Sigmoid colon (tissue), 7 donors: ENCODE results near the gene MMP17. TPM values are rescaled to one million over a fixed set of nuclear protein-coding genes. Genes with fewer than 3 reads are reported as not detected.

ENCODE experiments used
- DNase-seq: peaks from one replicate; pipeline ENCODE4 v3.0.0-alpha.2; 2019
- H3K27ac ChIP-seq, 4 donors: fragments of 200-600 bp; sonication (generic); one replicate each; pipeline ENCODE4 v1.5.1; 2016 to 2019; ENCODE audit warnings: mild to moderate bottlenecking in 1 of 4
- H3K27me3 ChIP-seq, 3 donors: fragments of 200-600 bp; sonication (generic); one replicate each; pipeline ENCODE4 v1.5.1; 2019; ENCODE audit warnings: mild to moderate bottlenecking in 1 of 3
- H3K36me3 ChIP-seq, 4 donors: fragments of 200-600 bp; sonication (generic); one replicate each; pipeline ENCODE4 v1.5.1; 2016 to 2019
- H3K4me1 ChIP-seq, 4 donors: fragments of 200-600 bp; sonication (generic); one replicate each; pipeline ENCODE4 v1.5.1; 2017 to 2019
- H3K4me3 ChIP-seq, 4 donors: fragments of 200-600 bp; sonication (generic); one replicate each; pipeline ENCODE4 v1.5.1; 2017 to 2019; ENCODE audit warnings: mild to moderate bottlenecking in 2 of 4, moderate library complexity in 1 of 4
- H3K9me3 ChIP-seq, 4 donors: fragments of 200-600 bp in 3 of 4; sonication (generic) in 3 of 4; one replicate each; pipeline versions ENCODE4 v1.5.1 to v1.6.1; 2013 to 2019
- EP300 ChIP-seq, 4 donors: sonication (generic); formaldehyde crosslinking; IDR thresholded peaks; one replicate each; pipeline ENCODE4 v1.6.1; 2017; ENCODE audit warnings: antibody characterized with exemption in 4 of 4
- POLR2A ChIP-seq, 2 donors: fragments of 450-650 bp; IDR thresholded peaks; one replicate each; pipeline ENCODE4 v1.6.1; 2016; ENCODE audit warnings: antibody characterized with exemption in 2 of 2, mild to moderate bottlenecking in 2 of 2, moderate library complexity in 2 of 2
- POLR2AphosphoS5 ChIP-seq, 4 donors: sonication (generic); formaldehyde crosslinking; IDR thresholded peaks; one replicate each; pipeline ENCODE4 v1.6.1; 2017; ENCODE audit warnings: antibody characterized with exemption in 4 of 4
- WGBS, 2 donors: extraction: QIAGEN DNeasy Blood & Tissue Kit; methylation state at CpG; one replicate each; pipeline ENCODE4 v1.1.7; 2013; 5-methylcytosine and 5-hydroxymethylcytosine counted together
- intact Hi-C: fragments of 100-400 bp; cut with DNase I; formaldehyde crosslinking; loops from one replicate; pipeline ENCODE4 v1.15.1; 2023
- polyA plus RNA-seq, 3 donors: library from polyadenylated mRNA; stranded (reverse); fragments of 200-250 nt; gene quantifications; one replicate each; pipeline ENCODE4 v1.2.3, GENCODE V29; 2013
- total RNA-seq, 4 donors: library from RNA; depleted of rRNA; stranded (reverse); fragments of >200 nt; gene quantifications; one replicate each; pipeline ENCODE4 v1.1.0, GENCODE V29; 2016
- TF ChIP-seq, protein P1 (sequence below), 4 experiments: fragments of 450-650 bp in 3 of 4; fragments of 200-600 bp in 1 of 4; IDR thresholded peaks; one replicate each; pipeline ENCODE4 v1.5.1; 2016 to 2019; ENCODE audit warnings: antibody characterized with exemption in 4 of 4, mild to moderate bottlenecking in 3 of 4, moderate library complexity in 2 of 4
- donor health status: healthy with polysubstance abuse.
- donor health status: Bipolar disorder and iron deficiency.
- donor health status: healthy.

MMP17 gene
- total and polyA plus RNA-seq, 7 donors = 0.60 to 7.1 (median 4.9) TPM; not detected in 1

DNA sequence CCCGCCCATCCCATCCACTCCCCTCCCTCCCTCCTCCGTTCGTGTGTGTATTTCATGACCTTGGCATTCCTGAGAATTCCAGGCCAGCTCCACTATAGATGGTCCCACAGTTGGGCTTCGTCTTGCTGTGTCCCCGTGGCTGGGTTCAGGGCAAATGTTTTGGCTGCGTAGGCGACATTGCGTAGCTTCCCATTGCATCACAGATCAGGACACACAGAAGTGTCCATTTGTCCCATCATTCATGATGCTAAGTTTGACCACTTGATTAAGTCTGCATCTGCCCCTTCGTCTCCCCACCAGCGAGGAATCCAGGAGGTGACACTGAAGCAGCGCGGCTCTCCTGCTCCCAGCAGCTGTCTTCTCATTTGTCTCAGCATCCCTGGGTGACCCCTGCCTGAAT, 38.6 kb upstream of the MMP17 start:
- no peak for TF ChIP-seq POLR2A (IDR thresholded peaks at IDR 0.05)
- TF ChIP-seq, protein P1, sequence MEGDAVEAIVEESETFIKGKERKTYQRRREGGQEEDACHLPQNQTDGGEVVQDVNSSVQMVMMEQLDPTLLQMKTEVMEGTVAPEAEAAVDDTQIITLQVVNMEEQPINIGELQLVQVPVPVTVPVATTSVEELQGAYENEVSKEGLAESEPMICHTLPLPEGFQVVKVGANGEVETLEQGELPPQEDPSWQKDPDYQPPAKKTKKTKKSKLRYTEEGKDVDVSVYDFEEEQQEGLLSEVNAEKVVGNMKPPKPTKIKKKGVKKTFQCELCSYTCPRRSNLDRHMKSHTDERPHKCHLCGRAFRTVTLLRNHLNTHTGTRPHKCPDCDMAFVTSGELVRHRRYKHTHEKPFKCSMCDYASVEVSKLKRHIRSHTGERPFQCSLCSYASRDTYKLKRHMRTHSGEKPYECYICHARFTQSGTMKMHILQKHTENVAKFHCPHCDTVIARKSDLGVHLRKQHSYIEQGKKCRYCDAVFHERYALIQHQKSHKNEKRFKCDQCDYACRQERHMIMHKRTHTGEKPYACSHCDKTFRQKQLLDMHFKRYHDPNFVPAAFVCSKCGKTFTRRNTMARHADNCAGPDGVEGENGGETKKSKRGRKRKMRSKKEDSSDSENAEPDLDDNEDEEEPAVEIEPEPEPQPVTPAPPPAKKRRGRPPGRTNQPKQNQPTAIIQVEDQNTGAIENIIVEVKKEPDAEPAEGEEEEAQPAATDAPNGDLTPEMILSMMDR (IDR thresholded peaks at IDR 0.05) = no peak
- no peak for TF ChIP-seq POLR2AphosphoS5 (IDR thresholded peaks at IDR 0.05)
- no peak for TF ChIP-seq EP300 (IDR thresholded peaks at IDR 0.05)
- intact Hi-C loops = no loop called here
- Histone ChIP-seq H3K4me3 (no peak overlapping the region), H3K36me3 (peaks cover 12 to 95% (median 39%) of the 10 kb centered on the region in 4 donors), H3K27me3 (no peaks in the 10 kb centered on the region), H3K9me3 (no peaks in the 10 kb centered on the region), H3K27ac (no peak overlapping the region), H3K4me1 (no peaks in the 10 kb centered on the region)
- WGBS, 2 donors = 93 to 96% methylated on average over 12 of the region's 12 CpGs
- DNase-seq = no peak

DNA sequence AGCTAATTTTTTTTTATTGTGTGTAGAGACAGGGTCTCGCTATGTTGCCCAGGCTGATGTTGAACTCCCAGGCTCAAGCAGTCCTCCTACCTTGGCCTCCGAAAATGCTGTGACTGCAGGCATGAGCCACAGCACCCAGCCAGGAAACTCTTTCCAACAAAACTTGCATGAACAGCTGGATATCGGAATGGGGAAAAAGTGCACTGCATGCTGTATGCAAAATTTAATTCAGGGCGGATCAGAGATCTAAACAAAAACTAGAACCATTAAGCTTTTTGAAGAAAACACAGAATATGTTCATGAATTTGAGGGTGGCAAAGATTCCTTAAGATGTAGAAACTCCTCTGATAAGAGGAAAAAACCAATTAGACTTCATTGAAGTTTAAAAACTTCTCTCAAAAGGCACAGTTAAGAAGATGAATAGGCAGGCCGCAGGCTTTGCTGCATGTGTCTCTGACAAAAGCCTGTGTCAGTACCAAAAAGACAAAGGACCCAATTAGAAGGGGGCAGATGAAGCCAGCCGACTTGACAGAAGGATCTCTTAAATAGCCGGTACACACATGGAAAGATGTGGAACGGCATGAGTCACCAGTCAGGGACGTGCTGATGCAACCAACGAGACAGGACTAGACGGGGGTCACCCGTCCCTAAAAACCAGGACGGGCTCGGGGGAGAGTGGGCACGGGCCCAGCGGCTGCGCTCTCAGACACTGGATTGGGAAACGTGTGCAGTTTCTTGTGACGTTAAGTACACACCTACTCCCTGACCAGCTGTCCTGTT, 34.8 kb upstream of the MMP17 start:
- no peaks in the 10 kb centered on the region for H3K27me3 ChIP-seq
- H3K36me3 ChIP-seq = peaks cover 13 to 83% (median 38%) of the 10 kb centered on the region in 4 donors
- intact Hi-C loops = no loop called here
- H3K4me1 ChIP-seq = no peaks in the 10 kb centered on the region
- no peak for TF ChIP-seq EP300 (IDR thresholded peaks at IDR 0.05)
- TF ChIP-seq, protein P1 (IDR thresholded peaks at IDR 0.05) = no peak
- no peak for TF ChIP-seq POLR2A (IDR thresholded peaks at IDR 0.05)
- no peak for TF ChIP-seq POLR2AphosphoS5 (IDR thresholded peaks at IDR 0.05)
- no peak overlapping the region for H3K27ac ChIP-seq
- DNase-seq = no peak
- no peak overlapping the region for H3K4me3 ChIP-seq
- 85 to 92% methylated on average over 19 of the region's 19 CpGs for WGBS, 2 donors
- H3K9me3 ChIP-seq = no peaks in the 10 kb centered on the region

DNA sequence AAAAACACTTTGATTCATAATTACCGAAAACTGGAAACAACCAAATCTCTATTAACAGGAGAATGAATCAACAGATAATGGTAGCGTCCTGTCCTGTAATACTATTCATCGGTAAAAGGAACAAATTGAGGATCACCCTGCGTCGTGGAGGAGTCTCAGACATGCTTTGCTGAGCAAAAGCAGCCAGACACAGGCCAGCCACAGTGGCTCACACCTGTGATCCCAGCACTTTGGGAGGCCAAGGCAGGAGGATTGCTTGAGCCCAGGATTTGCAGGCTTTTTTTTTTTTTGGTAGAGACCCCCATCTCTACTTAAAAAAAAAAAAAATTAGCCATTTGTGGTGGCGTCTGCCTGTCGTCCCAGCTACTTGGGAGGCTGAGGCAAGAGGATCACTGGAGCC, 34.1 kb upstream of the MMP17 start:
- intact Hi-C loops = no loop called here
- H3K27me3 ChIP-seq = no peaks in the 10 kb centered on the region
- H3K4me1 ChIP-seq = no peaks in the 10 kb centered on the region
- DNase-seq = no peak
- H3K9me3 ChIP-seq = no peaks in the 10 kb centered on the region
- no peak overlapping the region for H3K4me3 ChIP-seq
- WGBS, 2 donors = 97% methylated on average over 7 of the region's 7 CpGs
- no peak overlapping the region for H3K27ac ChIP-seq
- TF ChIP-seq POLR2AphosphoS5 (IDR thresholded peaks at IDR 0.05) (no peak), EP300 (IDR thresholded peaks at IDR 0.05) (no peak)
- peaks cover 16 to 83% (median 40%) of the 10 kb centered on the region in 4 donors for H3K36me3 ChIP-seq

DNA sequence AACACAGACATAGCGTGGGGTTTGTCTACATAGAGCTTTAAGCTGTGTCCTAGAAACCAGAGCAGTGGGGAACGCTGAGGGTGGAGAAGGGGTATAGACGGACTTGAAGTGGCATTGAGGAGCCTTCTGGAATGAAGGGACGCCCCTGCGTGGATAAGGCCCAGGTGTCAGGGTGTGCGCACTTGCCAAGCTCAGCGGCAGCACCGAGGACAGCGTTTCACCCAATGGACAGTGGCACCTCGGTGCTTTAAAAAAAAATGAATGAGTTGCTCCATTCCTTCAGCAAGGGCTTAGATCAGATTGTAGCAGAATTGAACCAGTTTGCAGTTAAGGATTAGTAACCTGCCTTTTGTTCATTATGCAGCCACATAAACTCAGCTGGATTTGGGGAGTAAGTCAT, 33.6 kb upstream of the MMP17 start:
- no peaks in the 10 kb centered on the region for H3K9me3 ChIP-seq
- no peak for DNase-seq
- intact Hi-C loops = no loop called here
- no peaks in the 10 kb centered on the region for H3K4me1 ChIP-seq
- 90 to 92% methylated on average over 10 of the region's 10 CpGs for WGBS, 2 donors
- H3K27ac ChIP-seq = no peak overlapping the region
- H3K36me3 ChIP-seq = peaks cover 18 to 83% (median 42%) of the 10 kb centered on the region in 4 donors
- TF ChIP-seq EP300 (IDR thresholded peaks at IDR 0.05) = no peak
- TF ChIP-seq, protein P1 (IDR thresholded peaks at IDR 0.05) = no peak
- TF ChIP-seq POLR2AphosphoS5 (IDR thresholded peaks at IDR 0.05) = no peak
- no peak for TF ChIP-seq POLR2A (IDR thresholded peaks at IDR 0.05)
- no peaks in the 10 kb centered on the region for H3K27me3 ChIP-seq
- H3K4me3 ChIP-seq = no peak overlapping the region

DNA sequence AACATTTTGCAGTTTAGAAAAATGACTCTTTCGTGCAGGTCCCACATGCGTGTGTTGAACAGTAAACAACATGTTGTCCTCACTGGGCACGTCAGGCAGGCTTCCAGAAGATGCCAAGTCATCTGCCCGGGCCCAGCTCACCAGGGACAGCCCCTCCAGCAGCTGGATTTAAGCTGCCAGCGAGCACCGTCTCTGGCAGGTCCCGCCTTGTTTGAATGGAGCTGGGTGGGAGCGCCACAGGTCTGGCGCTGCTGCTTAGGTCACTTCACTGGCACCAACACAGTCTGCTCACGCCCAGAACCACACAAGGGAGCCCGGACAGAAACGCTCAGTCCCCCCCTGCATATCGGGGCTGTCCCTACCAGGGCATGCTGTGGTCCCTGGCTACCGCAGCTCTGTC, 33.1 kb upstream of the MMP17 start:
- no peak for TF ChIP-seq POLR2A (IDR thresholded peaks at IDR 0.05)
- TF ChIP-seq, protein P1 (IDR thresholded peaks at IDR 0.05) = no peak
- TF ChIP-seq POLR2AphosphoS5 (IDR thresholded peaks at IDR 0.05) = no peak
- TF ChIP-seq EP300 (IDR thresholded peaks at IDR 0.05) = no peak
- Histone ChIP-seq H3K9me3 (no peaks in the 10 kb centered on the region), H3K27ac (no peak overlapping the region), H3K36me3 (peaks cover 18 to 83% (median 42%) of the 10 kb centered on the region in 4 donors), H3K4me1 (no peaks in the 10 kb centered on the region), H3K27me3 (no peaks in the 10 kb centered on the region), H3K4me3 (no peak overlapping the region)
- 90 to 92% methylated on average over 14 of the region's 14 CpGs for WGBS, 2 donors
- DNase-seq = no peak
- intact Hi-C loops = no loop called here
